Natural killer cell (primary cell): Measurements from ENCODE around the gene CWC25. TPM values are rescaled to one million over a fixed set of nuclear protein-coding genes. Genes with fewer than 3 reads are reported as not detected.
A peak's percentile ranks its signal among the peaks of the same experiment; 100 is the strongest.

Experiments
- ATAC-seq, 3 donors: fragments of 150-1000 bp in 2 of 3; fragments of 200-7000 bp in 1 of 3; cut with Tn5 transposase; 1 replicate in 1 of 3; 2 replicates in 2 of 3; pipeline ENCODE4 v1.10.0; 2021; ENCODE audit warnings: mild to moderate bottlenecking in 2 of 3, moderate library complexity in 2 of 3
- DNase-seq, 2 donors: peaks; one replicate each; pipeline versions ENCODE4 v3.0.0 to v3.0.0-alpha.2; 2013 to 2021; ENCODE audit warnings: mixed read lengths in 1 of 2
- H3K27ac ChIP-seq: one replicate; pipeline ENCODE4 v1.5.1; 2013; ENCODE audit warnings: mild to moderate bottlenecking, low read length
- H3K27me3 ChIP-seq: one replicate; pipeline ENCODE4 v1.6.1; 2013; ENCODE audit warnings: low read length; ENCODE audit not compliant: control insufficient read depth, insufficient read depth
- H3K36me3 ChIP-seq: one replicate; pipeline ENCODE4 v1.6.1; 2013; ENCODE audit warnings: low read length; ENCODE audit not compliant: control insufficient read depth, insufficient read depth
- H3K4me1 ChIP-seq: one replicate; pipeline ENCODE4 v1.6.1; 2013; ENCODE audit warnings: low read length; ENCODE audit not compliant: control insufficient read depth, insufficient read depth
- H3K4me3 ChIP-seq: one replicate; pipeline ENCODE4 v1.5.1; 2013; ENCODE audit warnings: low read length
- H3K9me3 ChIP-seq: one replicate; pipeline ENCODE4 v1.6.1; 2013; ENCODE audit warnings: low read length; ENCODE audit not compliant: control insufficient read depth, insufficient read depth
- H3K27ac Mint-ChIP-seq, 2 donors: one replicate each; pipeline ENCODE4 v1.8.0; 2022; ENCODE audit warnings: mild to moderate bottlenecking in 2 of 2, mixed read lengths in 2 of 2, moderate library complexity in 1 of 2
- H3K27me3 Mint-ChIP-seq, 2 donors: one replicate each; pipeline ENCODE4 v1.8.0; 2022; ENCODE audit warnings: low read depth in 2 of 2, mixed read lengths in 2 of 2
- H3K36me3 Mint-ChIP-seq: one replicate; pipeline ENCODE4 v1.8.0; 2022; ENCODE audit warnings: mixed read lengths
- H3K4me1 Mint-ChIP-seq, 2 donors: one replicate each; pipeline ENCODE4 v1.8.0; 2022; ENCODE audit warnings: mixed read lengths in 2 of 2
- H3K4me3 Mint-ChIP-seq: one replicate; pipeline ENCODE4 v1.8.0; 2022; ENCODE audit warnings: mild to moderate bottlenecking, moderate library complexity, mixed read lengths
- H3K9me3 Mint-ChIP-seq, 2 donors: one replicate each; pipeline ENCODE4 v1.8.0; 2022; ENCODE audit warnings: mixed read lengths in 2 of 2
- WGBS: methylation state at CpG from one replicate; pipeline ENCODE4 v1.1.7; 2013; ENCODE audit warnings: missing lambda C conversion rate; ENCODE audit not compliant: insufficient coverage; 5-methylcytosine and 5-hydroxymethylcytosine counted together
- intact Hi-C: fragments of 100-400 bp; cut with micrococcal nuclease; formaldehyde crosslinking; loops from one replicate; pipeline ENCODE4 v1.14.2; 2022
- total RNA-seq, 4 donors: library from RNA; stranded (reverse); fragments of 120-200 nt in 1 of 4; gene quantifications; one replicate each; pipeline versions ENCODE4 v1.2.3 to v1.2.4, GENCODE V29; 2013 to 2022
- TF ChIP-seq, protein P1 (sequence below): fragments of 200-600 bp; IDR thresholded peaks from one replicate; pipeline ENCODE4 v1.8.0; 2022; ENCODE audit warnings: antibody characterized with exemption

Gene CWC25
- total RNA-seq, 3 donors from 2014 or later (not counting 1 experiment from before 2014, with no cell fraction given) = 63.8 to 79.4 (median 74.4) TPM

DNA sequence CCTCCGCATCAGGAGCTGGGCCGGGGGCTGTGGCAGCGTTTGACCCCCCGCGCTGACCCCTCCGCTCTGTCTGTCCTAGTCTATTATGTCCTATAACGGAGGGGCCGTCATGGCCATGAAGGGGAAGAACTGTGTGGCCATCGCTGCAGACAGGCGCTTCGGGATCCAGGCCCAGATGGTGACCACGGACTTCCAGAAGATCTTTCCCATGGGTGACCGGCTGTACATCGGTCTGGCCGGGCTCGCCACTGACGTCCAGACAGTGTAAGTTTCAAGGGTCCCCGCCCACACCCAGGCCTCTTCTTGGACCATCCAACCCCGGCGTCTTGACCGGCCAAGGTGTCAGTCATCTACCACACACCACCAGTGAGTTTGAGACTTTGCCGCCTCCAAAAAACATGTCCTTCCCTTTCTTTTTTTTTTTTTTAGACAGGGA lies 72.0 kb downstream of the CWC25 start:
- peaks cover 23% of the 10 kb centered on the region for H3K27me3 ChIP-seq
- peak overlapping the region; percentile 86 for H3K27ac ChIP-seq
- H3K36me3 ChIP-seq = peaks cover 21% of the 10 kb centered on the region
- DNase-seq = no peak
- H3K4me1 Mint-ChIP-seq = peaks cover 47 to 49% of the 10 kb centered on the region in 2 donors
- H3K36me3 Mint-ChIP-seq = peaks cover 7% of the 10 kb centered on the region
- WGBS = 13% methylated on average over 22 of the region's 22 CpGs
- no peaks in the 10 kb centered on the region for H3K9me3 ChIP-seq
- intact Hi-C loops = loop anchor here (2.0 to 10.0 kb wide), 5 partner anchors 24 to 399 kb away; partner anchors contain the start of genes MLLT6 and PLXDC1
- H3K4me3 ChIP-seq = peak overlapping the region; percentile 80
- H3K9me3 Mint-ChIP-seq = no peaks in the 10 kb centered on the region
- peak overlapping the region; percentile 96 for H3K4me3 Mint-ChIP-seq
- peaks cover 53% of the 10 kb centered on the region for H3K4me1 ChIP-seq
- TF ChIP-seq, protein P1, sequence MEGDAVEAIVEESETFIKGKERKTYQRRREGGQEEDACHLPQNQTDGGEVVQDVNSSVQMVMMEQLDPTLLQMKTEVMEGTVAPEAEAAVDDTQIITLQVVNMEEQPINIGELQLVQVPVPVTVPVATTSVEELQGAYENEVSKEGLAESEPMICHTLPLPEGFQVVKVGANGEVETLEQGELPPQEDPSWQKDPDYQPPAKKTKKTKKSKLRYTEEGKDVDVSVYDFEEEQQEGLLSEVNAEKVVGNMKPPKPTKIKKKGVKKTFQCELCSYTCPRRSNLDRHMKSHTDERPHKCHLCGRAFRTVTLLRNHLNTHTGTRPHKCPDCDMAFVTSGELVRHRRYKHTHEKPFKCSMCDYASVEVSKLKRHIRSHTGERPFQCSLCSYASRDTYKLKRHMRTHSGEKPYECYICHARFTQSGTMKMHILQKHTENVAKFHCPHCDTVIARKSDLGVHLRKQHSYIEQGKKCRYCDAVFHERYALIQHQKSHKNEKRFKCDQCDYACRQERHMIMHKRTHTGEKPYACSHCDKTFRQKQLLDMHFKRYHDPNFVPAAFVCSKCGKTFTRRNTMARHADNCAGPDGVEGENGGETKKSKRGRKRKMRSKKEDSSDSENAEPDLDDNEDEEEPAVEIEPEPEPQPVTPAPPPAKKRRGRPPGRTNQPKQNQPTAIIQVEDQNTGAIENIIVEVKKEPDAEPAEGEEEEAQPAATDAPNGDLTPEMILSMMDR = no peak
- H3K27me3 Mint-ChIP-seq = peaks cover 23 to 24% of the 10 kb centered on the region in 2 donors
- no peak for ATAC-seq
- peak overlapping the region; percentile 85 to 86 for H3K27ac Mint-ChIP-seq

DNA sequence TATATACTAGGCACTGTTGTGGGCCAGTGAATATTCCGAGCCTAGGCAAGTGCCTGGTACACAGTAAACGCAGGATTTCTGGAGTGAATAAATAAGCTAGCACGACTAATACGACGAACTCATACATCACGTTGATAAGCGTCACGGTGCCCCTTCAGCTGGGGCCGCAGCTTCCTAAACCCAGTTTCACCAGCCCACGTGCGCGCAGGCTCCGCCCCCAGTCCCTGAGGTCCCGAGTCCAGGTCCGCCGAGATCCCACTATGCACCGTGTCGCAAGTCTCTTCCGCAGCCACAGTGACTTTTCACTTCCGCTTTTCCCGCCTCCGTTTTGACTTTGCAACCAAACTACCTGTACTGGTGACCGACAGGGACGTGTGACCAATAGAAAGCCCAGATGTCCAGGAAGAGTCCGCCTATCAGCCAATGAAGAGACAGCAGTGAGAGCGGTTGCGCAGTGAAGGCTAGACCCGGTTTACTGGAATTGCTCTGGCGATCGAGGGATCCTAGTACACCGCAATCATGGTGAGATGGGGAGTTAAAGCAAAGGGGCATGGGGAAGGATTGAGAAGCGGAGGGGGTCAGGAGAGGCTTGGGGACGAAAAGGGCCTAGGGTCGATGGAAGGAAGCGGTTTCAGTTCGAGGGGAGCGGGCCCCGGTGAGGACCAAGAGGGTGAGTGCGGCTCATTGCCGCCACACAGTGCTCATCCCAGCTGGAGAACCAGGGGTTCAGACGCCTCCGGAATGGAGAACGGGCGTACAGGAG lies 72.6 kb downstream of the CWC25 start, which contains the start of gene PSMB3:
Gene PSMB3 (plus strand): TSS at position 434 of the 763 bp plus-strand sequence. CDS start 86 bp downstream, at position 520.
- TF ChIP-seq, protein P1 = no peak
- peaks cover 52 to 54% of the 10 kb centered on the region in 2 donors for H3K4me1 Mint-ChIP-seq
- H3K27me3 ChIP-seq = peaks cover 28% of the 10 kb centered on the region
- H3K27me3 Mint-ChIP-seq = peaks cover 23 to 28% of the 10 kb centered on the region in 2 donors
- no peaks in the 10 kb centered on the region for H3K9me3 ChIP-seq
- WGBS = under 1% methylated on average over 44 of the region's 44 CpGs
- H3K27ac Mint-ChIP-seq = peak within 1 kb of the TSS; percentile 85 to 86
- peaks cover 58% of the 10 kb centered on the region for H3K4me1 ChIP-seq
- intact Hi-C loops = loop anchor here (1.0 to 10.0 kb wide), 6 partner anchors 24 to 400 kb away; partner anchors contain the start of genes CWC25, MLLT6 and PLXDC1
- peaks cover 7% of the 10 kb centered on the region for H3K36me3 Mint-ChIP-seq
- H3K27ac ChIP-seq = peak within 1 kb of the TSS; percentile 86
- H3K4me3 Mint-ChIP-seq = peak within 1 kb of the TSS; percentile 96
- H3K9me3 Mint-ChIP-seq = no peaks in the 10 kb centered on the region
- peaks cover 15% of the 10 kb centered on the region for H3K36me3 ChIP-seq
- H3K4me3 ChIP-seq = peak within 1 kb of the TSS; percentile 80
- ATAC-seq (peak; percentile 84 to 96 (median 89)), DNase-seq (peak; percentile 83 to 99)

DNA sequence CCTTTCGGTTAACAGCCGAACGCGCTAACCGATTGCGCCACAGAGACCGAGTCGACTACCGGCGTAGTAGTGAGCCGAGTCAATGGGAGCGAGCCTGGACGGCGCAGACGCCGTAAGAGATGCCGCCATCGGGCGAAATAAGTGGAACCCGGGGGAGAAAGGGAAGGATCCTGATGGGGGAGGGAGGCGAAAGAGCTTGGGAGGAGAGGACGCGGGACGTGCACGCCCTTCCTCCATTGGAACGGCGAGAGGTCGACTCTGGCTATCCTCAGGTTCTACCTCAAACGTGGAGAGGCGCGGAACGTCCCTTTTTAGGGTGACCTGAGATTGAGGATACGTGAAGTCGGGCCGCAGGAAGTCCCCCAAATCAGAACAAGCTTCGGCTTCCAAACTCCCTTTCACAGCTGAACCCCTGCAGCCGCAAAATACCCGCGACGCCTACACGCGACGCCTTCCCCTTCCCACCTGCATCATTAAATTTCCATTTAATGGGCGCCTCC lies 73.3 kb downstream of the CWC25 start:
- H3K4me1 ChIP-seq = peaks cover 65% of the 10 kb centered on the region
- H3K36me3 Mint-ChIP-seq = peaks cover 7% of the 10 kb centered on the region
- DNase-seq = peak; percentile 82 to 92
- WGBS = under 1% methylated on average over 44 of the region's 44 CpGs
- peaks cover 15% of the 10 kb centered on the region for H3K36me3 ChIP-seq
- peak overlapping the region; percentile 96 for H3K4me3 Mint-ChIP-seq
- H3K27ac Mint-ChIP-seq = peak overlapping the region; percentile 85 to 86
- H3K27me3 ChIP-seq = peaks cover 33% of the 10 kb centered on the region
- H3K27me3 Mint-ChIP-seq = peaks cover 26 to 29% of the 10 kb centered on the region in 2 donors
- TF ChIP-seq, protein P1 = no peak
- no peaks in the 10 kb centered on the region for H3K9me3 ChIP-seq
- H3K4me3 ChIP-seq = peak overlapping the region; percentile 80
- peak overlapping the region; percentile 86 for H3K27ac ChIP-seq
- H3K9me3 Mint-ChIP-seq = no peaks in the 10 kb centered on the region
- peak; percentile 45 to 60 (median 50) for ATAC-seq
- intact Hi-C loops = loop anchor here (1.0 to 10.0 kb wide), 6 partner anchors 23 to 400 kb away; partner anchors contain the start of genes CWC25, MLLT6 and PLXDC1
- peaks cover 54% of the 10 kb centered on the region in 2 donors for H3K4me1 Mint-ChIP-seq
